Stimulated activated naive CD8-positive, alpha-beta T cell treated with anti-CD3 and anti-CD28 coated beads, Interleukin-15, Interleukin-2, amounts not matched to agents 100 U/mL and 50 U/mL, for 24 hours (primary cell): ENCODE results near the gene STX11.
"Not testable (repeated sequence)": the region's sequence is repeated elsewhere in the genome, so short reads cannot be mapped to it uniquely, and the experiment has no call there.

Source experiments
- ATAC-seq: fragments of 150-1000 bp; cut with Tn5 transposase; one replicate; pipeline ENCODE4 v1.10.0; 2021
- DNase-seq: peaks from one replicate; pipeline ENCODE4 v3.0.0; 2021

STX11 gene

DNA sequence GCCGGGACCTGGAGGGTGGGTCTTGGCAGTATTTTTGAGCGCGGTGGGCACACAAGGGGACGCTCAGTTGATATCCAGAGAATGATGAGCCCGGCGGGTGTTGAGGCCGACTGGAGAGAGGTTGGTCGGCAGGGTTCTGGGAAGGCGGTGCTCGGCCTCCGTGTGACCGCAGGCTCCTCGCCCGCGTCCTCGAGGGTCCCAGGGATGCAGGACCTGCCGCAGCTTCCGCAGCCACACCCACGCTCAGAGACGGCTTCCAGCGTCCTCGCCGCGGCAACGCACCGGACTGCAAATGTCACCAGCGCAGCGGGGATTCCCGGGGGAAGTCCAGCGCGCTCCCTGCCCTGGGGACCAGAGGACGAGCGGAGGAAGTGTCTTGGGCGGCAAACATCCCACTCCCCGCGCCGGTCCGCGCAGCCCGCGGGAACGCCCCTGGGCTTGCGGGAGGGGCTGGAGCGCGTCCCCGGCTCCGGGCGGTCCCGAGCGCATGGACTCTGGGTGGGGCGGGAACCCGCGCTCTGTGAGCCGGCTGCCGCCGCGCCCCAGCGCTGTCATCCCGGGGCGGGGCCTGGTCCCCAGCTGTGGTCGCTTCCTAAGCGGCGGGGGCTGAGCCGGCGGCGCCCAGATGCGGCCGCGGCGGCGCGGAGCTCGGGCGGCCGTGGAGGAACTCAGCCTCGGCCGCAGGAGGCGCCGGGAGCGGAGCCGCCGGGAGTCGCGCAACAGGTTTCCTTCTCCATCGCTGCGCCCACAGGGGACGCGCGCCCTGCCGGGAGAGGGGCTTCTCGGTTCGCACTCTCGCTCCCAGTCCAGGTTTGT, at the start of gene STX11:
Gene STX11, plus strand, starts transcription at position 624 of the 816 bp plus-strand sequence. CDS start 36,111 bp downstream, outside the sequence.
- ATAC-seq (peak; percentile 86), DNase-seq (peak; percentile 93)

DNA sequence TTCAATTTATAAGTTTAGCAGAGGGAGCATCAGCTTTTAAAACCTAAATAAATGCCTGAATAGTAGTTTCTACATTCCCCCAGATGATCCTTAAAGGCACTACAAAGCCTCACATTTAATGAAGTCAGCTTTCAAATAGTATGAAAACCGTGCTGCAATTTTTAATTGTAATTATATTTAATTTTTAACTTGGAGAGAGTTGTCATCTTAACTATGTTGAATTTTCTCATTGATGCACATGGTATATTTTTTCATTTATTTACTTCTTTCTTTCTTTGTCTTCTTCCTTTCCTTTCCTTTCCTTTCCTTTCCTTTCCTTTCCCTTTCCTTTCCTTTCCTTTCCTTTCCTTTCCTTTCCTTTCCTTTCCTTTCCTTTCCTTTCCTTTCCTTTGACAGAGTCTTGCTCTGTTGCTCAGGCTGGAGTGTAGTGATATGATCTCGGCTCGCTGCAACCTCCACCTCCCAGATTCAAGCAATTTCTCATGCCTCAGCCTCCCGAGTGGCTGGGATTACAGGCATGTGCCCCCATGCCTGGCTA, 47.2 kb upstream of the STX11 start:
- ATAC-seq, result no peak
- no peak for DNase-seq

DNA sequence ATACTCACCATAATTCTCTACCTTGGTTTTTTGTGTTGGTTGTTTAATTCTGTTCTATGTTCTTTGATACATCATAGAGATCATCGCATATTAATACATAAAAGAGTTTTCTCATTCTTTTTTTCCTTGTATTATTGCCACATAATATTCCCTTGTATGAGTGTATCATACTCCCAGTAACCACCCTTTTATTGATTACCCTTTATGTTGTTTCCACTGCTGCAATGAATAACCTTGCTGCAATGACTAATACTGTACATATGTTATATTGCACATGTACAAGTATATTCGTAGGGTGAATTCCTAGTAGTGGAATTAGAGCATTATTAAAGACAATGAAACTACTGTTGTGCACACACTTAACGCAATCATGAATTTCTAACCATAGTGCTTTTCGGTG, 45.8 kb upstream of the STX11 start:
- DNase-seq (no peak), ATAC-seq (no peak)

DNA sequence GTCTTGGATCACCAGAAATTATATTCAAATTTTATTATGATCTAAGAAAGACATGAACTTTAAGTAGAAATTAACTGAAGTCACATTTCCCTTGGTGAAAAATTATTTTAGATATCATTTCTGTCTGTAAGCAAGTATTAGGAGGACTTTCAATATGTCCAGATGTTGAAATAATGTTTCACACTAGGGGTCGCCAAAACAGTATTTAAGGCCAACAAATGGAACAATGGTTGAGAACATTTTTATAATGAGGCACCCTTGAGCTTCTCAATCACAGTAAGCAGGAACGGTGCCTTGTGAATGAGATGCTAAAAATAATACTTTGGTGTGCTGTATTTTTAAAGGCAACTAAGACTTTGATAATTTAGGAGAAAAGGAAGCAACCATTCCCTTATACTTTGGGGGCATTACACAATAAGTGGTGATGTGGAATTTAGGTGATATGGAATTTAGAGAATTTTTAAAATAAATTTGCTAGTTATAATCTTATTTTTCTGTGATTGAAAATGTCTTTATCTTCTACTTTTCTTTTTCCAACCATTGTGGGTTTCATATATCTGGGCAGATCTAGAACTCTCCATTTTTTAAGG, 45.3 kb upstream of the STX11 start:
- peak; percentile 78 for ATAC-seq
- DNase-seq, result peak; percentile 32

DNA sequence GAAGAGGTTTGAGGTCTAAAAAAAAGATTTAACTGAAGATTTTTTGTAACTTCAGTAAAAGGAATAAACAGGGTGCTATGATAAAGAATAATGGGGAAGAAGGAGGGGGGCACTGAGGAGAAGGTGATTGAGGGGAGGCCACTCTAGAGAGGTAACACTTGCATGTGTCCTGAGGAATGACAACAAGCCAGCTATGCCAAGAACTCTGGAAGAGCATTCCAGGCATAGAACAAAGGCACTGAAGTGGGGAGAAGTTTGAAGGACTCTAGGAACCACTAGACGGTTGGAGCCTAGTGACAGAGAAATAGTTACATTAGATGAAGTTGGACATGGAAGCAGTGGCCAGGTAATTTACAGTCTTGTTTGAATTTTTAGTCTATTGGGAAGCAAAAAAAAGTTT, 44.1 kb upstream of the STX11 start:
- DNase-seq (no peak), ATAC-seq (no peak)

DNA sequence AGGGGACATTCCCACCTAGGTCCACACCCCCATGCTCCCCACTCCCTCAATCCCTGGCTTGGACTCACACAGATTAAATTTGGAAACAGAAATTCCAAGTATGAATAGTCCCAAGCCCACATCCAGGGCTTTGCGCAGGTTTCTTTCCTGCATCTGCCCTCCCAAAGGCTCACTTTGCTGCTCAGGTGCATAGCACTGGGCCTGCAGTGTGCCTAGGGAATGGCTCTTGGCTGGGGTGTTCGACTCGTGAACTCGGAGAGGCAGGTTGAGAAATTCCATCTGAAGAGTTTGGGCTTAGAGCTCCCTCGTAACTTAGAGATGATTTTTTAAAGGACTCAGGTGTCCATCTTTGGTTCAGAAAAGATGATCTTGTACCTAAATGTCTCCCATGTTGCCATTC, 40.1 kb upstream of the STX11 start:
- DNase-seq, result no peak
- ATAC-seq, result no peak

DNA sequence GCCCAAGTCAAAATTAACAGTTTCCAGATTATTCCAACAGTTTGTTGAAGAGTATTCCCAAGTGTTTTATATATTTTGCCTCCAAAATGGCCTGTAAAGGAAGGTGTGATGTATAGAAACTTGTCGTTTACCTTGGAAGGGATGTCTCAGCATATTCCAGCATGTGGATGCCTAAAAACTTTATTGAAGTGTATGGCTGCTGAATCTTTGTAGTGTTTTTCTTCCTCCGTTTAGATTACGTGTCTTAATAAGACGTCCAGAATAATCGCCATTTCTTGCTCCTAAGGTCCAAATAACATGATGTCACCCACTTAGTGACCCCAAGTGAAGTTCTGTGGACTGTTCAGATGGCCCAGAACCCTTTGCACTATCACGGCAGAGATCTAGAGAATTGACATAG, 37.0 kb upstream of the STX11 start:
- DNase-seq, result no peak

DNA sequence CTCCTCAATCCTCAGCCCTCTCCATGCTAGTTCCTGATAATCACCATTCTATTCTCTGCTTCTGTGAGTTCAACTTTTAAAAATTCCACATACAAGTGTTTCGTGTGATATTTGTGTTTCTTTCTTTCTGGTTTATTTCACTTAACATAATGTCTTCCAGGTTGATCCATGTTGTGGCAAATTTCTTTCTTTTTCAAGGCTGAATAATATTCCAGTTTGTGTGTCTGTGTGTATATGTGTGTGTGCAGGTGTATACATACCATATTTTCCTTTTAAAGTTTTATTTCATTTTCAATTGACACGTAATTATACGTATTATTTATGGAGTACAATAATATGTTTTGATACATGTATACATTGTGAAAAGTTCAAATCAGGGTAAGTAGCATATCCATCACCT, 35.1 kb upstream of the STX11 start:
- ATAC-seq (no peak), DNase-seq (no peak)

More for the DNA sequence above, 37.0 kb upstream of the STX11 start:
- ATAC-seq, result no peak

DNA sequence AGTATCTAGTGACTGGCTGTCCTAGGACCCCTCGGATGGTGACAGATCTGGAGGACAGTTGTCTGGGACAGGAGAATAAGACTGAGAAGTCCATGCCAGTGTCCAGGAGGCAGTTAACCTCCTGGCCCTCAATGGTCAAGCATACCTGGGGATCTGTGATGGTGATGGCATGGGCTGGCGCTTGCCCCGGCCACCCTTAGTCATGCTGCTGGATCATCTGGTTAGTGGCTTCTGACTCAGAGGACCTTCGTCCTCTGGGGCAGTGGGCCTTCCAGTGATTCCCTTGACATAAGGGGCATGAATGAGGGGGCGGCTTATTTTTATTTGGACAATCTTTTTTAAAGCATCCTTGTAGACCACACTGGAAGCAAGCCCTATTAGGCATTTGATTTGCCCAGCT, 30.9 kb upstream of the STX11 start:
- ATAC-seq (no peak), DNase-seq (no peak)

DNA sequence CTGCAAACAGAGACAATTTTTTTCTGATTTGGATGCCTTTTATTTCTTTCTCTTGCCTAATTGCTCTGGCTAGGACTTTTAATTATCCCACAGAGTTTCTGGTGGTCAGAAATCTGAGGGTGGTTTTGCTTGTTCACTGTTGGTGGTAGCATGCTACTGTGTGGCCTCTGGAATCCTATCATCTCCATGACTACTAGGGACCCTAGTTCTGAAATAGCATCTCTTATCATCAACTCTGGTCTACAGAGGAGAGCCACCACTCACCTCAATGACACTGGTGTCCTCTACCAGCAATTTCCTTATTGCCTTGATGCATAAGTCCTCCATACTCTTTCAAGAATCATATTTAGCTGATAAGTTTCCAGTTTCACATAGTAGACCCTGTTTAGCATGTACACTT, 27.5 kb upstream of the STX11 start:
- ATAC-seq, result no peak

DNA sequence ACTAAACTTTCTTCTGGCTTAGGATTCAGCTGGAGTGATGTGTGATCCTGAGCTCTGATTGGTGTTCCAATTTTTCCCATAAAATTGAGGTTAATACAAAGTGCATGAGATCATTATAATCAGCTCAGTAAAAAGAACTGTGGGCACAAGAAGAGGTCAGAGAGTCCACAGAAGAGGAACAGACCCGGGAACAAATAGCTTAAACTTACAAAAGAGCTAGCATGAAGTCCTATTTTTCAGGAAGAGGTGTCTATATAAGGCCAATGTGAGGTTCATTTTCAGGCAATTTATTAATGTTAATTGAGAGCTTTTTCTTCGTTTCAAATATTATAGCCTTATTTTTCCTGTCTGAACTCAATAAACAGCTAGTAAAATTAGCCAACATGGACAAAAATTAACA, 26.9 kb upstream of the STX11 start:
- ATAC-seq, result no peak

More for the DNA sequence above, 27.5 kb upstream of the STX11 start:
- DNase-seq, result no peak

DNA sequence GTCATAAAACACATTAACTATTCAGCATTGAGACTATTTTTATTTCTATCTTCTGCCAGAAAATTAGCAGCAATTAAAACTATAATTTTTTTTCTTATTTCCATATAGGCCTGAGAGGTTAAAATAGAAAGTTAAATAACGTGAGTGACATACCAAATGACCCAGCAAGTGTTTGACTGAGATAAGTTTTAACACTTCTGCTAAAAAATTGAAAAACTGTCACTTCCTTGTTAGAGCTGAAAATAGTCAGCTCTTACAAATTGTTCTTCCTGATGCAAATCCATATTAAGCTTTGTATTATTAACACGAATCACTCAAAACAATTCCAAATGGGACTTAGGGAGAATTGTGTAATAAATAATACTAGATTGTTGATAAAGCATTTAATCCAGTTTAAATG, 26.5 kb upstream of the STX11 start:
- no peak for ATAC-seq

More for the DNA sequence above, 26.9 kb upstream of the STX11 start:
- DNase-seq, result no peak

DNA sequence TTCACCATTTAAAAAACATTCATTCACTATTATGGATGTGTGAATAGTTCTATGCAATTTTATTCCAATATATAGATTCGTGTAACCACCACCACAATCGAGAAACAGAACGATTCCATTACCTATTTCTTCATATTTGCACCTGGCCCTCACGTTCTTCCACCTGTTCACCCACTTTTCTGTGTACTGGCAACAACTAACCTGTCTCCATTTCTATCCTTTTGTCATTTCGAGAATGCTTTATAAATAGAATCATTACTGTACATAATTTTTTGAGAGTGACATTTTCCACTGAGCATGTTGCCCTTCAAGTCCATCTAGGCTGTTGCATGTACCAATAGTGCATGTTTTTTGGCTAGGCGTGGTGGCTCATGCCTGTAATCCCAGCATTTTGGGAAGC, 23.2 kb upstream of the STX11 start:
- DNase-seq (no peak), ATAC-seq (no peak)

More for the DNA sequence above, 26.5 kb upstream of the STX11 start:
- no peak for DNase-seq

DNA sequence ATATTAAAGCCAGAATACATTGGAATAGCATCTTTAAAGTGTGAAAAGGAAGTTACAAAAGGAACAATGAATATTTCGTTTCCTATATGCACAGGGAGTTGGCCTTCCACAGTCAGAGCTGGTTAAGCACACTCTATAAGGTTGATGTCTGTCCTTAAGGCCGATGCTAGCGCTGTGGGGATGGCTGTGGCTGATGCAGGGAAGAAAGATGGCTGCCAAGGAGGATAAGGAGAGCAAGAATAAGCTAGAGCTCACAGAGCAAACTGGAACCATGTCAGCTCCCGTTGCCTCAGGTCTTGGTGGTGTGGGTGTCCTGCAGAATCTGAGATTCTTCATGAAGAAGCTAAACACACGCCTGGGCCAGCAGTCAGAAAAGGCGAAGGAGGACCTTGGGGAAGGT, 20.8 kb upstream of the STX11 start:
- ATAC-seq, result no peak

DNA sequence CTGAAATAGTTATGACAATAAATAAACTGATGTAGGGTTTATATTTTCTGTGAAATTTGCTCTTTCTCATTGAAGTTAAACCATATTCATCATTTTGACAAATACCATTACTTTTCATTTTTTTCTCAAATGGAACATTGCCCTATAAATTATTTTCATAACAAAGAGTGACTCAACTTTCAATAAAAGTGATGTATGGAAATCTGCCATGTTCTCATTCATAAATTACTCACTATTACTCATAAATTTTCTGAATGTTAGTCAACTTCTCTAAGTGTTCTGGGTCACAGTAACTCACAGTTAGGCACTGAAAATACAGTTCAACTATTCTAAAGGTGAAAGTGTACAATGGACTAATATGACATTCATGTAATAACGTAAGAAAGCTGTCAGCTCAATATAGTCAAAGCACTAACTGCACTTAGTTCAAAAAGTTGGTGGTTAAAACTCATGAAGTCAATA, 19.0 kb upstream of the STX11 start:
- ATAC-seq (peak; percentile 90), DNase-seq (no peak)

More for the DNA sequence above, 20.8 kb upstream of the STX11 start:
- no peak for DNase-seq

DNA sequence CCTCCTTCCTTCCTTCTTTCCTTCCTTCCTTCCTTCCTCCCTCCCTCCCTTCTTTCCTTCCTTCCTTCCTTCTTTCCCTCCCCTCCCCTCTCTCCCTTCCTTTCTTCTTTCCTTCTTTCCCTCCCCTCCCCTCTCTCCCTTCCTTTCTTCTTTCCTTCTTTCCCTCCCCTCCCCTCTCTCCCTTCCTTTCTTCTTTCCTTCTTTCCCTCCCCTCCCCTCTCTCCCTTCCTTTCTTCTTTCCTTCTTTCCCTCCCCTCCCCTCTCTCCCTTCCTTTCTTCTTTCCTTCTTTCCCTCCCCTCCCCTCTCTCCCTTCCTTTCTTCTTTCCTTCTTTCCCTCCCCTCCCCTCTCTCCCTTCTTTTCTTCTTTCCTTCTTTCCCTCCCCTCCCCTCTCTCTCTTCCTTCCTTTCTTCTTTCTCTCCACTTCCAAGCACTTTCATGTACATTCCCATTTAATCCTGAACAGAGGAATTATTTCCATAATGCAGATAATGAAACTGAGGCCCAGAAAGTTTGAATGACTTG, 18.1 kb upstream of the STX11 start:
- not testable (repeated sequence) for ATAC-seq, DNase-seq

DNA sequence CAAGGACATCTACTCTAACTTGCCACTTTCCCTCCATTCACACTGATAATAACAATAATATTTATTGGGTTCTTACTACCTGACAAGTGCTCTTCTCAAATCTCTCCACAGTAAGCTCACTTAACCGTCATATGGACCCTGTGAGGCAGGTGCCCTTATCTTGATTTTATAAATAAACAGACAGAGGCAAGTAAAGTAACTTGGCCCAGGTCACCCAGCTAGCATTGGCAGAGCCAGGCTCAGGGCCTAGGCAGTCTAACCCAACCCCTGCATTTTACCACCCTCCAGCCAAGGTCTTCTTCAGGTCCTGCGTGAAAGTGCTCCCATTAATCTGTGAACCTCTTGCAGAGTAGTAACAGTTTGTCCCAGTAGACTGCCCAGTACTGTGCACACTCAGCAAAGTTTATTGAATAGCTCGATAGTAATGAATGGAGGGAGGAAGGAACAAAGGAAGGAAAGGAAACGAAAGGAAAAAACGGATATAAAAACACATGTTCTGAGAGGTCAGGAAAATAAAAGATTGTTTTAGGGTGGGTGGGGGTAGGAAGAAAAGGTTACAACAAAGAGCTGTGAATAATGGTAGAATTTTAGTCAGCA, 17.0 kb upstream of the STX11 start:
- DNase-seq, result no peak
- ATAC-seq, result no peak

DNA sequence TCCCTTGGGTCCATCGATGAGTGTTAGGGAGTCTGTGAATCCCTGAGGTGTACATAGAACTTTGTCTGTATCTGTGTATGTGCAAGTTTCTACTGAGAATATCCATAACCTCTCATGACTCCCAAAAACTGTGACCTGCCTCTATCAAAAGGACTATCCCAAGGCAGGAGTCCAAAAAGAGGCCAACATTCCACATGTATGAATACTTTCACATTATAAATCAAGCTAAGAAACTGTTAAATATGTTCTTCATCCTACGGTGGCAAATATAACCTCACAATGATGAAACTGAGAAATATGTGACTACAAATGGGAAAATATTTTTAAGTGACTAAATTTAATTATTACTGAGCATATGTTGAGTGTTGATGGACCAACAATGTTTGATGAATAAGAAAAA, 16.1 kb upstream of the STX11 start:
- DNase-seq (no peak), ATAC-seq (no peak)

DNA sequence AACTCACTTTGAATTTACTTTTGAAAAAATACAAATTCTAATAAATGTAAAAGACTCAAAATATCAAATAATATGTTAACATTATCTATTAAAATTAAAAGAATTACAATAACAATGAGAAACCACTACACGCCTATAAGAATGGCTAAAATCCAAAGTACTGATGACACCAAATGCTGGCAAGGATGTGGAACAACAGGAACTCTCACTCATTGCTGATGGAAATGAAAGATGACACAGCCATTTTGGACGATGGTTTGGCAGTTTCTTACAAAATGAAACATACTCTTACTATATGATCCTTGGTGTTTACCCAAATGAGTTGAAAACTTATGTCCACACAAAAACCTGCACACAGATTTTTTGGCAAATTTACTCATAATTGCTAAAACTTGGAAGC, 15.6 kb upstream of the STX11 start:
- DNase-seq, result no peak
- no peak for ATAC-seq

DNA sequence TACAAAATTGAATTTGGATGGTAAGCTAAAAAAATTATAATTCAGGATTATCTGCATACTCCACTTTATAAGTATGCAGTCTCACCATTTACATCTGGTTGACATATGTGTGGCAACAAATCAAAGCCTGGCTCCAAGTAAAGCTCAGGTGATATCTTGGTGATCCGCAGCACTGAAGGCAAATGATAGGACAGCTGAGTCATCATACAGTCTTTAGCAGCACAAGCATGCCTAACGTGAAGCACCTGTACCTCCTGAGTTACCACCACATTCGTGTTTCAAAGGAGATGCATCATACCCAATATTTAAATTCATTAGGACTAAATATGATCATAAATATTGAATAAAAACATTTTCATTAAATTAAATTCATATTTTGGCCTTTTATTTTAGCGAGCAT, 11.8 kb upstream of the STX11 start:
- no peak for ATAC-seq
- DNase-seq, result no peak

DNA sequence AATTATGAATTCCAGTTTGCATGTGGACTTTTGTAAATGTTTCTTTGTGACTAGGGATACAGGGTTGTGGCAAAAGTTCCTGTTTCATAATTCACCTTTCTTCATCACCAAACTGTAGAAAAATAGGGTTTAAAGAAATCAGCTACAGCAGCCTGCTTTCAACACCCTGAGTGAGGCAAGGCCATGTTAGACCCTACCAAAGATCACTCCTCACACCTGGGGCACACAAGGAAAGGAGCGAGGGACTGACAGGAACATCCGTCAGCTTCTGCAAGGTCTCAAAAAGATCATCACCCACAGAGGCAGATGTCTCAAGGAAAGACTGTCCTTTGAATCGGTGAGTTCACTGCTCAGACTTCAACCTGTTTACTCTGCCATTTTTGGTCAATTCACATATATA, 10.5 kb upstream of the STX11 start:
- DNase-seq (no peak), ATAC-seq (no peak)

DNA sequence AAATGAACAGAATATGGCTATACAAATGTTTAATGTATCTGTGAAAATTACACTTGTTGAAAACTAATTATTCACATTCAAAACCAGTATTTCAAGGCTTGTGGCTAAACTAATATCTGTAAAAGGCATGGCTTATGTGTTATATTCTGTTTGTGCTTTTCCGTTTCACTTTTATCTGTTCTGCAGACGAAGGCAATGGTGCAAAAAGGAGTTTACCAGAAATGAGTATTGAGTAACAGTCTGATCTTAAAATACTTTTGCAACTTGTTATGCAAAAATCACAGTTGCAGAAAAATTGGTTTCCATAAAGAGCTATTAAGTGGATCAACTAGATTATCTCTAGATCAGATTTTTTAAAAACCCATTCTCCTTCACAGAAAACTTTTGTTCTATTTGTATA, 9.4 kb upstream of the STX11 start:
- ATAC-seq (no peak), DNase-seq (no peak)

DNA sequence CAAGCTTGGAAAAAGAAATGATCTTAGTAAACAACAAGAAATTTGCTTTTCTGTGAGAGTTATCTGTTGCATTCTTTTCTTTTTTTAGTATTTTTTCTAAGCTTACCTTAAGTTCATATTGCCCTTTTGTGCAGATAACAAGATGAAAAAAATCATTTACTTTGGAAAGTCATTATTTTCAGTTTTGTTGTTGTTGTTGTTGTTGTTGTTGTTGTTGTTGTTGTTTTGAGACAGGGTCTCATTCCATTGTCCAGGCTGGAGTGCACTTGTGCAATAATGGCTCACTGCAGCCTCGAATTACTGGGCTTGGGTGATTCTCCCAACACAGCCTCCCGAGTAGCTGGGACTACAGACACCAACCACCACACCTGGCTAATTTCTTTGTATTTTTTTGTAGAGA, 8.8 kb upstream of the STX11 start:
- ATAC-seq (no peak), DNase-seq (no peak)
